GM21717 (cell line): ENCODE data around the gene GIPC2.

ENCODE experiments used
- ATAC-seq: cut with Tn5 transposase; IDR thresholded peaks from one replicate; pipeline ENCODE4 v1.9.1; 2021; ENCODE audit warnings: mild to moderate bottlenecking, moderate library complexity; ENCODE audit not compliant: unreplicated experiment

Gene GIPC2

DNA sequence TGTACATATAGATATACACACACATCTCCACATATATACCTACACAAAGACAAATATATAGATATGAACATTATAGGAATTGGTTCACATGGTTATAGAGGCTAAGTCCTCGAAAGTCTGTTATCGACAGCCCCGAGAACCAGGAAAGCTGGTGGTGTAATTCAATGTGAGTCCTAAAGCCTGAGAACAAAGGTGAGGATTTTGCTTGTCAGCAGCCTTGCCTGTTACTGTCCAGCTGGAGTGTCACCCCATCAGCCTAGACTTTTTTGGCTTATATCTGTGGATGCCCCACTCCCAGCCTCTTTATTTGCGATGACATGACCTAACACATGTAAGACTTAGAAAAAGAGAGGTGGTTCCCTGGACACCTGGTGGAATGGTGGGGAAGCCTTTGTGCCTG is 97.0 kb downstream of the GIPC2 start:
- peak; percentile 21 for ATAC-seq

DNA sequence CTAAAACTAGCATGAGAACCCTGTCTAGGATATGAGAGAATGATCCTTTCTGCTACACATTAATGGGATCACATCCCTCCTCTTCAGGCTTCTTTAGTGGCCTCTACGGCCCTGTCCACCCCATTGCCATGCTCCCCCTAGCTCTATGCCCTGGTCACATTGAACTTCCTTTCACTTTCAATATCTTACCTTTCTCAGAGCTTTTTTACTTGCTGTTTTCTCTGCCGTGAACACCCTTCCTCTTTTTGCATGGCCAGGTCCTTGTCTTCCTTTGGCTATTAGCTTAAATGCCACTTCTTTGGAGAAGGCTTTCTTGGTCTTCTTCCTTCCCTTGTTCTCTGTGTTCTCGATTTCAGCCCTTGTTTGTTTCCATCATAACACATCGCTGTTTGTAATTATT is 97.4 kb downstream of the GIPC2 start:
- peak; percentile 81 for ATAC-seq

DNA sequence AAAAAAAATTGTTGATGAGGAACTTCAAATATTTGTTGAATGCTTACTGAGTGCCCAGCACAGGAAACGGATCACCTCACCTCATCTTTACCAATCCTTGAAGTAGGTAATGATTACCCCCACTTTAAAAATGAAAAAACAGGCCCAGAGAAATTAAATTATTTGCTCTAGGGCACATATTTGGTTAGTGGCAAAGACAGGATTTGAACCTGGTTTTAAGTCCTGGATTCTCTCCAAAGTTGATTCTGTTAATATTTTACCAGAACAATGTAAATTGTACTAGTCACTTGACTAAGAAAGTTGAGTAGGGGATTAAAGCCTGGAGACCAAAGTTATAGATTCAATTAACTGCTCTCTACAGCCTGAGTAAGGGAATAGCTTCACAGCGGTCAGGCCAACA is 97.9 kb downstream of the GIPC2 start:
- ATAC-seq: no peak

DNA sequence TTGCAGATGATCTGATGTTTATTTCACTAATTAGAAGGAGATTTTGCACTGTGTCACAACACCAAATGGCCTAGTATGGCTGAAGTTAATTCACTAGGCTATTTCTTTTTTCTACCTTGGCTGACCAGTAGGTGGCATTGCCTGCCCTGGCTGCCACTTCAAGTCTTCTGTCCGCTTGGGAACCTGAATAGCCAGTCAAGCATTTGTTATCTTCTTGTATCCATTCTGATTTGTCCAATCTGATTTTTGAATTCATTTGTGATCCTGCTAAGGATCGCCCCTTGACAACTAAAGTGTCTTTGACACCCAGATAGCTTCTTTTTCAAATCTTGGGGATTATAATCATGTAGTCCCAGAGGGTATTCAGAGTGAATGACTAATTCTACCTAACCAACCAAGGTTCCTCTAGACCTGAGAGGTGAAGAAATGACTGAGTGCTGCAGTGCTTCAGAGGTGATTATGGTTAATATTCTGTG is 99.4 kb downstream of the GIPC2 start:
- ATAC-seq: peak; percentile 72

DNA sequence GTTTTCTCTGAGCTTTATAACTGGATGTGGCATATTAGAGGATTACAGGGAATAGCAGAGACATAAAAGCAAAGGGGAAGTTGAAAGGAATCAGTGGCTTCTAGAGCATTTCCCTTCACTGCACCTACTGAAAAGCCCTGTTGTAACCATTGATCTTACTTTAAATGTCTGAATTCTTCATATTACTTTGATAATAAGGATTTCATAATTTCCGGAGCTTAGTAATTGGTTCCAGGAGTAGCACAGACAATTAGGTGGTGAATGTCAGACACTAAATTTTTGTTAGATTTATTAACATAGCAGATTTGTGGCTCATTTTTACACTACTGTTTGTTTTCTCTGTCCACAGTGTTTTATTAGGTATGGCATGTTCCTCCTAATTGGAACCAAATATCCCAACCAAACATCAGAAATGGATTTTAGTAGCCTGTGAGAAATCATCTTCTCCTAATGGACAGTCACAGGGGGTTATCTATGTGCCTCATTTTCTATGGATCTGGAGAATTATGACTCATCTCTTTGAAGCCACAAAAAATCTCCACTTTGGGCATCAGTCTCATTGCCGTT is 100.5 kb downstream of the GIPC2 start:
- ATAC-seq: no peak

DNA sequence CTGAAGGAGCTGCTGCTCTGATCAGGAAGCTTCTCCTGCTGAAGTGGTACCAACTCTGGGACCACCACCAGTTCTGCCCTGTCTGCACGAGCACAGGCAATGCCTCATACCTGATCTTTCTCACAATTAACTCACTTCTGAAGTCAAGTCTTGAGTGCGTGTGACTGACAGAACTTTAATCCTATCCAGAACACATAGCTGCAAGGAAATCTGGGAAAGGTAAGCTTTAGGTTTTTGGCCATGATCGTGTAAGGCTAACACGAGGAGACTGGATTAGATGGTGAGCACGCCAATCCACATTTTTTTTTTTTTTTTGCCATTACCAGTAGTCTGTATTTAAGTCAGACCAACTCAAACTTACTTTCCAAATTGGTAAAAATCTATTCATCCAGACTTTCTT is 101.3 kb downstream of the GIPC2 start:
- ATAC-seq: no peak

DNA sequence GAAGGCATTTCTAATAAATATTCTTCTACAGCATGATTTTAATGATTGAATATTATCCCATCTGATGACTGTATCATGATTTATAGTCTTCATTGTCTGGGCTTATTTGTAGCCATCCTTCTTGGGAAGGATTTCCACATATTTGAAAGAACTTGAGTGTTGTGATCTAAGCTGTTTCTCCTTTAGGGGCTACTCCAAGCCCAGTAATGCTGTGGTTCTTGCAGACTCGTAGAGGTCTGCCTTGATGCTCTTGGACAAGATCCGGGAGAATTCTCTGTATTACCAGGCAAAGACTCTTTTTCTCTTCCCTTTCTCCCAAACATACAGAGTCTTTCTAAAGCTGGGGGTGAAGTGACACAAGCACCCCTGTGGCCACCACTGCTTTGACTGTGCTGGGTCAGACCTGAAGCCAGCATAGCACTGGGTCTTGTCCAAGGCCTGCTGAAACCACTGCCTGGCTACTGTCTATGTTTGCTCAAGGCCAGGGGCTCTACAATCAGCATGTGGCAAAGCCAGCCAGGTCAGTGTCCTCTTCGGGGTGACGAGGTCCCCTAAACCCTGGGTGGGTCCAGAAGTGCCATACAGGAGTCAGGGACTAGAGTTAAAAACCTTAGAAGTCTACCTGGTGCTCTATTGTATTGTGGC is 107.4 kb downstream of the GIPC2 start:
- ATAC-seq: no peak

DNA sequence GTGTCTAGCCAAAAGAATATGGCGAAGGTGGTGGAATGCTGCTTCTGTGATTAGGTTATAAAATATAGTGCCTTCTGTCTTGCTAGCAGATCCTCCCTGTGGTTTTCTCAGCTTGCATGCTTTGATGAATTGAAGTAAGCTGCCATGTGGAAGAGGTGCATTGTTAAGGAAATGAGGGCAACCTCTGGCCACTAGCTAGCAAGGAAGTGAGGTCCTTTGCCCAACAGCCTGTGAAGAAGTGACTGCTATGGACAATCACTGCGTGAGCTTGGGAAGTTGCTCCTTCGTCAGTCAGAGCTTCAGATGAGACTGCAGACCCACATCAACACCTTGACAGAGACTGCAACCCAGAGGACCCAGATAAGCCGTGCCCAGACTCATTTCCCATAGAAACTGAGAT is 109.4 kb downstream of the GIPC2 start:
- ATAC-seq: no peak

DNA sequence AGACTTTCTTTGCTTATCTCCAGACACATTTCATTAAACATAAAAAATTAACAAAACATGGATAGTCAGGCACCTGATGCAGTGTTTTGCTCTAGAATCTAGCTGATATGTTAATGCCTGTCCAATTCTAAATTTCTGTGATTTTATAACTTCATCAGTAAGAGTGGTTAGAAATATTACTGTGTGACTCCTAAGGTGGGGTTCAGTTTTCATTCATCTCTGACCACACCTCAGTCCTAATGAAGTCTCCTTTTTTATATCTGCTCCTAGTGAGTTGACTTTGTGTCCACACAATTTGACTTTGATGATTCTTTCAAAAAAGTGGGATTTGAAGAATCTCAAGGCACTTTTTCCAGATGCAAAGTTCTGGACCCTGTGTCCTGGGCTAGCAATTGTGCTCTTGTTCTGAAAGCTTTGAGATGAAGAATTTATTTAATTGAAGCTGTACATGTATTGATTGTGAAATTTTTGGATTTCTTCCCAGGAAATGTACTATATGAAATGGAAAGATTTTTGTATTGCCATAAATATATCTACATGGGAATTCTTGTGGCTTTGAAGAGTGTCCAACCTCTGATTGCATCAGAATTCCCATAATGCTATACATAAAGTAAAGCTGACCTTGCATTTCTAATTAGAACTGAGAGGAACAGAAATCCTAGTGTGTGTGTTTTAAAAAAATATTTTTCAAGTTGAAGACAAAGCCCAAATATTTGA is 111.2 kb downstream of the GIPC2 start:
- ATAC-seq: no peak

DNA sequence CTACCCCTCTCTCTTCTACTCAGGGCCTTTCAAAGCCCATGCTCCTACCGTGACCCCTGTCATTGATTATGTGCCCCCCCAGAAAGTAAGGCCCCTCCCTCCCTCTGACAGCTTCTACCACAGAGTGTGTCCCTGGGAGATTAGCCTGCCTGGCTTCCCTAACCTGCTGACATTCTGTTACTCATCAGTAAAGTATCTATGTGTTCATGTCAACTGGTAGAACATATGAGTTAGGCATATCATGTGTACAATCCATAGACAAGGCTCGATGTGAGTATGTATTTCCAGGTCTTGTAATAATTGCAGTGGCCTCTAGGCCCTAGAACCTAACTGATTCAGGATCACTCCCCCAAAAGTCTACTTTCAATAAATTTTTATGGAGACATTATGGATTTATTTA is 120.0 kb downstream of the GIPC2 start:
- no peak for ATAC-seq

DNA sequence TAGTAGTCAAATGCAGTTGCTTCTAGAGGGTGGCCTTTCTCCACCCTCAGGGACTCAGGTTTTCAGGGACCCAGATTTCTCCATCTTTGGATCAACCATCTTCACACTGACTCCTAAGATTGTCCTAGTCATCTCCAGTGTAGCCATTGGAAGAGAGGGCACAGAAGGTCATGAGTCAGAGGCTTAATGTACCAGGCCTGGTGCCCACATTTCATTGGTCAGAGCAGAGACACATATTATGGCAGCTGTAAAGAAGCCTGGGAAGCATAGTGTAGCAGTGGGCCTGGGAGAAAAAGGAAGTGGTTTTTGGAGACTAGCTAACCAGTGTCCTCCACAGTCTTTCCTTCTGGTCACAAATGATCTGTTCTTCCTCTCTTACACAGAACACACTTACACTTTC is 122.5 kb downstream of the GIPC2 start:
- ATAC-seq: no peak

DNA sequence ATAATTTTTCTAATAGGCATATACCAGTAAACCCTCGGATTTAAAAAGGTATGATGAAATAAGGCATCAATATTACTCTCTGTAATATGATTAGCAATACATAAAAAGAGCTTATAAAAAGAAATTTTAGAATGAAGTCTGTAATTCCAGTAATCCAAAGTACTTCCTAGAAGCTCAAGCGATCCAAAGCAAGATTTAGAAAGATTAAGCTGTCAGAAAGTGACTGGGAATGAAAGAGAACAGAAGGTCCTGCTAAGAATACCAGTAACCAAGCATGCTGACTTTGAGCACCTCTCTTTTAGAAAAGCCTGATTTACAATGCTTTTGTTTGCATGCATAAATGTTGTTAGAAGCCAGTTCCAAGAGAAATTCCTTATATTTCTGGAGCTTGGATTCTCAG is 125.1 kb downstream of the GIPC2 start:
- no peak for ATAC-seq

DNA sequence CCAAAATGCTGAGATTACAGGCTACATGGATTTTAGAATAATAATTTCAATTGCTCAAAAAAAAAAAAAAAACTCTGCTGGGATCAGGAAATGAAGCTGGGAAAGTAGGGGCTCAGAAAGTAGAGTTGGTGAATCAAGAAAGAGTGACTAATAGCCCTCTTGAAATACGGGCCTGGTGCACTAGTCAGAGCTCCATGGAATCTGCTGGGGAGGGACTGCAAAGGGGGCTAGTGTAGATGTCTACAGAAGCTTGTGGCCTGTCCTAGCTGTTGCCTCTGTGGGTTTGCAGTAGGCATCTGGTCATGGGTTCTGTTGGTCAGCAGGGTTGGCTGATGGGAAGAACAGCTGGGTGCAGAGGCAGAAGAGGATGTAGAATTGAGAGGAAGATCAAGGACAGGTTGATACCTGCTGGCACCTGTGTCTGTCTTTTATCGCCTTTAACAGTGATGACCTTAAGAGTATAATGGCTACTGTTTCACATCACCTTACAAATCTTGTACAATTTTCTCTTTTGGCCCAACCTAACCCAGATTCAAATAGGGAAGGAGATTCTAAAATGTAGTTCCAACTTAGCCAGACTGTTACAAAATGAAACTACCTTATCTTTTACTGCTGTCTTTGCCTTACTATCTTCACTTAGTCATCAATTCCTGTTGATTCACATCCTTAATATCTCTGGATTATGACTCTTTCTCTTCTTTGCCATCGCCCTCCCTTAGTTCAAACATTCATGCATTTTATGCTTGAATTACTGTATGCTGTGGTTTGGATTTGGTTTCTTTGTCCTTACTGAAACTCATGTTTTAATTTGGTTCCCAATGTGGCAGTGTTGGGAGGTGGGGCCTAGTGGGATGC is 126.2 kb downstream of the GIPC2 start:
- no peak for ATAC-seq

DNA sequence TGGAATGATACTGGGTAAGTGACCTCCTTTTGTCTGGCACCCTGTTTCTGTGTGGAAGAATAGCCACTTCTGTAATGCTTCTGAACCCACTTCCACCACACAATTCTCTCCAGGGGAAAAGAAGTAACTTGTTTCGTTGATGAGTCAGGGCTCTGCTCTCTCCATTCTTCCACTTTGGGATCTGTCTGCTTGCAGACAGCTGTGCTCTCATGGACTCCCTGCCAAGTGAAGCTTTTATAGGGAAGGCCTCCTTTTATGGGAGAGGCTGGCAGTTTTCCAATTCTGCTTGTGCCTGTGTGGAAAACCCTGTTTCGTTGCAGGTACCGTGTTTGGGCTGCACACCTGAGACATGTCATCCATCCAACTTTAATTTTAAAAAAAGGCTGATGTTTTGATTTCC is 130.7 kb downstream of the GIPC2 start:
- no peak for ATAC-seq

DNA sequence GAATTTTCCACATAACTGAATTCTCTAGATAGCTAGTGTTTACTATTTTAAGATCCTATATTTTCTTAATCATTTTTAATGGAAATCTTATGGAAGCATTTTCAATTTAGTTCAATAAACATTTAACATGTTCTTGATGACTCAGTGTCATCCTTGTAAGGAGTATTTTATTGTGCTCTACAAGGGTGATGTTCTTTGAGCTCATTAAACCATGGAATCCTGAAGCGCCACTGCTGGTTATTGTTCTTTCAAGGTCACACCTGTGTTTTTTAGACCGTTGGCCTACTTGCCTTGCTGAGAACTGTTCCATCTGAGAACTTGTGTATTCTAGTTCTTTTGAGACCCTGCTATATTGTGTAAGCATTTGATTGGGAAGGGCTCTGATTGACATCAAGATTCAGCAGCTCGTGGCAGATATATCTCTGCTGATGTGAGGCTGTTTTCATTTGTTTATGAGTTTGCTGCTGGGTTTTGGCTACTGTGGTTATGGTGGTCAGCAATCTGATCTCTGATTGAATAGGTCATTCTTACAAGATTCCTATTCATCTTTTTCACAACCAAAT is 132.0 kb downstream of the GIPC2 start:
- ATAC-seq: no peak

DNA sequence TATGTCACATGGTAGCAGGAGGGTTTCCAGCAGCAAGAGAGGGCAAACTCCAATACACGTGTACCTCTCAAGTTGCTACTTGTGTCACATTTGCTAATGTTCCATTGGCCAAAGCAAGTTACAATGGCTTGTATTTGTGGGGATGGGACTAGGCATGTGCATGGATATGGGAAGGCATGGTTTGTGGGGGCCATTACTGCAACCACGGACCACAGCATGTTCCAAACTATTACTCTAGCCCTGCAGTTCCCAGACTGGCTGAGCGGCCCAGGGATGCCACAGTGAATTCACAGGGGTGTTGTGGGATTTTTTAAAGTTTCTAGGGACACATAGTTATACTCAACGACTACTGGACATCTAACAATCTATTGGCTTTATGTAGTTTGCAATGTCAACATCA is 133.1 kb downstream of the GIPC2 start:
- ATAC-seq: no peak

DNA sequence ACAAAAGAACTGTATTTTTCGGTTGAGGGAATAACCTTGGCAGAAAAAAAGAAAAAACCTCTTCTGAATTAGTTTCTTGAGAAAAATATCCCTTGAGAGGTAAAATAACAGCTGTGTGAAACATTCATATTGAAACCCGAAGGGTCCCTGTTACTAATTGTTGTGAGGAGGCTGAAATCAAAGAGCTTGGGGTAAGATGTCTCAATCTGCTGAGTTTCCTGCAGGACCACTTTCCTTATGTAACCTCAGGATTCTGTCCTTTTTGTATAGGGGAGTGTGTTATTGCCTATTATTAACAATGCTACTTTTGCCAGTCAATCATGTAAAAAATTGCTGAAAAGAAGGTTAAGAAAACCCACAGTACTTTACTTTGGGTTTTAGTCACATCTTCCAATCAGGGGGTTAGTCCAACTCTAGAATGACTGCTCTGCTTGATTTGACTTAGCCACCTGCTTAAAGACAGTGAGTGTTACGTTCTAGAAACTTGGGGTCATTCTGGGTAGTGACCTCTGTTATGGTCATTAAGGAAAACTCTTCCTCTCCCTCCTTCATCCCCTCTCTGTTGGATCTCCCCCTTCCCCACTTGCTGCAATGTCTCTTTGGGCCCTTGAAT is 138.8 kb downstream of the GIPC2 start:
- no peak for ATAC-seq
